Liver (tissue), 9 donors: ENCODE data around the gene ARID5A. TPM values are rescaled to one million over a fixed set of nuclear protein-coding genes. Genes with fewer than 3 reads are reported as not detected.
A peak's percentile ranks its signal among the peaks of the same experiment; 100 is the strongest.

Source experiments
- DNase-seq: peaks from one replicate; pipeline ENCODE4 v3.0.0-alpha.2; 2017; ENCODE audit warnings: low spot score
- H3K27ac ChIP-seq, 2 donors: one replicate each; pipeline ENCODE4 v1.7.0; 2013; ENCODE audit warnings: inconsistent platforms in 2 of 2, low read length in 2 of 2, control low read depth in 1 of 2, low read depth in 1 of 2, mild to moderate bottlenecking in 1 of 2
- H3K27me3 ChIP-seq, 4 donors: one replicate each; pipeline versions ENCODE4 v1.6.1 to v1.7.0; 2013; ENCODE audit warnings: low read length in 3 of 4, inconsistent platforms in 1 of 4, mild to moderate bottlenecking in 1 of 4, moderate library complexity in 1 of 4; ENCODE audit not compliant: control insufficient read depth in 4 of 4, insufficient read depth in 4 of 4
- H3K36me3 ChIP-seq, 4 donors: one replicate each; pipeline versions ENCODE4 v1.6.1 to v1.7.0; 2013; ENCODE audit warnings: low read length in 3 of 4, mild to moderate bottlenecking in 3 of 4, low read depth in 1 of 4, moderate library complexity in 1 of 4; ENCODE audit not compliant: control insufficient read depth in 4 of 4, insufficient read depth in 3 of 4
- H3K4me1 ChIP-seq, 4 donors: one replicate each; pipeline versions ENCODE4 v1.6.1 to v1.7.0; 2013; ENCODE audit warnings: low read length in 3 of 4, mild to moderate bottlenecking in 3 of 4, moderate library complexity in 1 of 4; ENCODE audit not compliant: control insufficient read depth in 4 of 4, insufficient read depth in 4 of 4
- H3K4me3 ChIP-seq, 3 donors: one replicate each; pipeline versions ENCODE4 v1.6.1 to v1.7.0; 2013; ENCODE audit warnings: low read length in 3 of 3, control low read depth in 1 of 3, low read depth in 1 of 3, mild to moderate bottlenecking in 1 of 3
- H3K9ac ChIP-seq, 2 donors: one replicate each; pipeline ENCODE4 v1.7.0; 2013; ENCODE audit warnings: low read length in 2 of 2, mild to moderate bottlenecking in 2 of 2, moderate library complexity in 2 of 2, control low read depth in 1 of 2, low read depth in 1 of 2
- H3K9me3 ChIP-seq, 4 donors: one replicate each; pipeline versions ENCODE4 v1.6.1 to v1.7.0; 2013; ENCODE audit warnings: low read length in 3 of 4; ENCODE audit not compliant: control insufficient read depth in 4 of 4
- EGR1 ChIP-seq, 2 donors: IDR thresholded peaks; 2 replicates each; pipeline ENCODE4 v1.6.1; 2016 to 2018; ENCODE audit warnings: antibody characterized with exemption in 2 of 2, low read depth in 2 of 2
- FOXA1 ChIP-seq: IDR thresholded peaks from 2 replicates; pipeline ENCODE4 v1.6.1; 2016; ENCODE audit warnings: antibody characterized with exemption
- FOXA2 ChIP-seq: IDR thresholded peaks from 2 replicates; pipeline ENCODE4 v1.6.1; 2016; ENCODE audit warnings: antibody characterized with exemption
- GABPA ChIP-seq, 2 donors: IDR thresholded peaks in 1 of 2; conservative IDR thresholded peaks in 1 of 2; 2 replicates each; pipeline ENCODE4 v1.6.1; 2016; ENCODE audit warnings: antibody characterized with exemption in 2 of 2, mild to moderate bottlenecking in 1 of 2, moderate library complexity in 1 of 2
- HNF4A ChIP-seq, 2 donors: conservative IDR thresholded peaks; 2 replicates each; pipeline ENCODE4 v1.6.1; 2016; ENCODE audit warnings: antibody characterized with exemption in 2 of 2, mild to moderate bottlenecking in 2 of 2
- HNF4G ChIP-seq: IDR thresholded peaks from 2 replicates; pipeline ENCODE4 v1.6.1; 2016; ENCODE audit warnings: antibody characterized with exemption
- JUND ChIP-seq, 2 donors: IDR thresholded peaks; 2 replicates each; pipeline ENCODE4 v1.6.1; 2016; ENCODE audit warnings: antibody characterized with exemption in 2 of 2
- NR2F2 ChIP-seq: IDR thresholded peaks from 2 replicates; pipeline ENCODE4 v1.6.1; 2016; ENCODE audit warnings: antibody characterized with exemption
- RAD21 ChIP-seq, 2 donors: IDR thresholded peaks; 2 replicates each; pipeline ENCODE4 v1.6.1; 2016; ENCODE audit warnings: antibody characterized with exemption in 2 of 2, mild to moderate bottlenecking in 2 of 2
- RXRA ChIP-seq, 2 donors: IDR thresholded peaks; 2 replicates each; pipeline ENCODE4 v1.6.1; 2017 to 2018; ENCODE audit warnings: antibody characterized with exemption in 2 of 2, mild to moderate bottlenecking in 1 of 2
- SP1 ChIP-seq: IDR thresholded peaks from 2 replicates; pipeline ENCODE4 v1.6.1; 2018; ENCODE audit warnings: antibody characterized with exemption, mild to moderate bottlenecking
- TAF1 ChIP-seq: conservative IDR thresholded peaks from 2 replicates; pipeline ENCODE4 v1.6.1; 2016; ENCODE audit warnings: antibody characterized with exemption, mild to moderate bottlenecking
- YY1 ChIP-seq: IDR thresholded peaks from 2 replicates; pipeline ENCODE4 v1.6.1; 2016; ENCODE audit warnings: antibody characterized with exemption, mild to moderate bottlenecking
- WGBS: extraction: QIAGEN DNeasy Blood & Tissue Kit; methylation state at CpG from one replicate; pipeline ENCODE4 v1.1.7; 2013; 5-methylcytosine and 5-hydroxymethylcytosine counted together
- polyA plus RNA-seq, 2 donors: library from polyadenylated mRNA; stranded (reverse) in 1 of 2; unstranded in 1 of 2; fragments of 200-250 nt in 1 of 2; fragments of >200 nt in 1 of 2; fragmentation: Nextera tagmentation in 1 of 2; extraction: Ambion mirVana in 1 of 2; gene quantifications; one replicate each; pipeline versions ENCODE4 v1.2.1 to v1.2.3, GENCODE V29; 2013 to 2015
- total RNA-seq, 2 donors: library from RNA; depleted of rRNA; stranded (reverse); fragments of >200 nt; gene quantifications; one replicate each; pipeline ENCODE4 v1.2.3, GENCODE V29; 2014
- TF ChIP-seq, protein P1 (sequence below): IDR thresholded peaks from 2 replicates; pipeline ENCODE4 v1.6.1; 2016; ENCODE audit warnings: antibody characterized with exemption, mild to moderate bottlenecking
- TF ChIP-seq, protein P2 (sequence below): fragments of 150-350 bp; IDR thresholded peaks from 2 replicates; pipeline ENCODE4 v1.5.1; 2017; ENCODE audit warnings: improper control_type of control experiment, low read depth, low read length; ENCODE audit not compliant: missing input control
- TF ChIP-seq, protein P3 (sequence below): IDR thresholded peaks from 2 replicates; pipeline ENCODE4 v1.6.1; 2016; ENCODE audit warnings: antibody characterized with exemption
- TF ChIP-seq, protein P4 (sequence below): IDR thresholded peaks from 2 replicates; pipeline ENCODE4 v1.6.1; 2016; ENCODE audit warnings: antibody characterized with exemption
- TF ChIP-seq, protein P5 (sequence below): IDR thresholded peaks from 2 replicates; pipeline ENCODE4 v1.6.1; 2016; ENCODE audit warnings: antibody characterized with exemption
- donor health status: healthy.
- donor health status: healthy.
- donor health status: healthy.
- donor health status: healthy.
- donor health status: healthy.

ARID5A gene
- total and polyA plus RNA-seq, 4 donors: 7.4 to 17.8 (median 11.0) TPM

DNA sequence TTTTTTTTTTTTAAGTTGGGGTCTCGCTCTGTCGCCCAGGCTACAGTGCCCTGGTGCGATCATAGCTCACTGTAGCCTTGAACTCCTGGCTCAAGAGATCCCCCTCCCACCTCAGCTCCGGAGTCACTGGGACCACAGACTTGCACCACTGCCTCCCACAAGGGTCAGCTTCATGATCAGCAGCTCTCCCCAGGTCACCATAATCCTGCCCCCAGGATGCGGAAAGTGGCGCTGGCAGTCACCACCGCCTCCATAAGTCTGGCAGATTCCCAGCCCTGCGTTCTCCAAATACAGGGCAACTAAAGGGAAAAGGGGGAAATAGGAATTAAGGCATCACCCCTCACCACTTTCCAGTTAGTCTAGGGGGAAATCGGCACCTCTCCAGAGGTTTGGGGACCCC, 5.2 kb upstream of the ARID5A start (continued):
- TF ChIP-seq, protein P1, sequence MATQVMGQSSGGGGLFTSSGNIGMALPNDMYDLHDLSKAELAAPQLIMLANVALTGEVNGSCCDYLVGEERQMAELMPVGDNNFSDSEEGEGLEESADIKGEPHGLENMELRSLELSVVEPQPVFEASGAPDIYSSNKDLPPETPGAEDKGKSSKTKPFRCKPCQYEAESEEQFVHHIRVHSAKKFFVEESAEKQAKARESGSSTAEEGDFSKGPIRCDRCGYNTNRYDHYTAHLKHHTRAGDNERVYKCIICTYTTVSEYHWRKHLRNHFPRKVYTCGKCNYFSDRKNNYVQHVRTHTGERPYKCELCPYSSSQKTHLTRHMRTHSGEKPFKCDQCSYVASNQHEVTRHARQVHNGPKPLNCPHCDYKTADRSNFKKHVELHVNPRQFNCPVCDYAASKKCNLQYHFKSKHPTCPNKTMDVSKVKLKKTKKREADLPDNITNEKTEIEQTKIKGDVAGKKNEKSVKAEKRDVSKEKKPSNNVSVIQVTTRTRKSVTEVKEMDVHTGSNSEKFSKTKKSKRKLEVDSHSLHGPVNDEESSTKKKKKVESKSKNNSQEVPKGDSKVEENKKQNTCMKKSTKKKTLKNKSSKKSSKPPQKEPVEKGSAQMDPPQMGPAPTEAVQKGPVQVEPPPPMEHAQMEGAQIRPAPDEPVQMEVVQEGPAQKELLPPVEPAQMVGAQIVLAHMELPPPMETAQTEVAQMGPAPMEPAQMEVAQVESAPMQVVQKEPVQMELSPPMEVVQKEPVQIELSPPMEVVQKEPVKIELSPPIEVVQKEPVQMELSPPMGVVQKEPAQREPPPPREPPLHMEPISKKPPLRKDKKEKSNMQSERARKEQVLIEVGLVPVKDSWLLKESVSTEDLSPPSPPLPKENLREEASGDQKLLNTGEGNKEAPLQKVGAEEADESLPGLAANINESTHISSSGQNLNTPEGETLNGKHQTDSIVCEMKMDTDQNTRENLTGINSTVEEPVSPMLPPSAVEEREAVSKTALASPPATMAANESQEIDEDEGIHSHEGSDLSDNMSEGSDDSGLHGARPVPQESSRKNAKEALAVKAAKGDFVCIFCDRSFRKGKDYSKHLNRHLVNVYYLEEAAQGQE: no peak
- TF ChIP-seq HNF4A (conservative IDR thresholded peaks at IDR 0.05): no peak
- TF ChIP-seq, protein P2, sequence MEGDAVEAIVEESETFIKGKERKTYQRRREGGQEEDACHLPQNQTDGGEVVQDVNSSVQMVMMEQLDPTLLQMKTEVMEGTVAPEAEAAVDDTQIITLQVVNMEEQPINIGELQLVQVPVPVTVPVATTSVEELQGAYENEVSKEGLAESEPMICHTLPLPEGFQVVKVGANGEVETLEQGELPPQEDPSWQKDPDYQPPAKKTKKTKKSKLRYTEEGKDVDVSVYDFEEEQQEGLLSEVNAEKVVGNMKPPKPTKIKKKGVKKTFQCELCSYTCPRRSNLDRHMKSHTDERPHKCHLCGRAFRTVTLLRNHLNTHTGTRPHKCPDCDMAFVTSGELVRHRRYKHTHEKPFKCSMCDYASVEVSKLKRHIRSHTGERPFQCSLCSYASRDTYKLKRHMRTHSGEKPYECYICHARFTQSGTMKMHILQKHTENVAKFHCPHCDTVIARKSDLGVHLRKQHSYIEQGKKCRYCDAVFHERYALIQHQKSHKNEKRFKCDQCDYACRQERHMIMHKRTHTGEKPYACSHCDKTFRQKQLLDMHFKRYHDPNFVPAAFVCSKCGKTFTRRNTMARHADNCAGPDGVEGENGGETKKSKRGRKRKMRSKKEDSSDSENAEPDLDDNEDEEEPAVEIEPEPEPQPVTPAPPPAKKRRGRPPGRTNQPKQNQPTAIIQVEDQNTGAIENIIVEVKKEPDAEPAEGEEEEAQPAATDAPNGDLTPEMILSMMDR: no peak
- TF ChIP-seq, protein P3, sequence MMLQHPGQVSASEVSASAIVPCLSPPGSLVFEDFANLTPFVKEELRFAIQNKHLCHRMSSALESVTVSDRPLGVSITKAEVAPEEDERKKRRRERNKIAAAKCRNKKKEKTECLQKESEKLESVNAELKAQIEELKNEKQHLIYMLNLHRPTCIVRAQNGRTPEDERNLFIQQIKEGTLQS: no peak

DNA sequence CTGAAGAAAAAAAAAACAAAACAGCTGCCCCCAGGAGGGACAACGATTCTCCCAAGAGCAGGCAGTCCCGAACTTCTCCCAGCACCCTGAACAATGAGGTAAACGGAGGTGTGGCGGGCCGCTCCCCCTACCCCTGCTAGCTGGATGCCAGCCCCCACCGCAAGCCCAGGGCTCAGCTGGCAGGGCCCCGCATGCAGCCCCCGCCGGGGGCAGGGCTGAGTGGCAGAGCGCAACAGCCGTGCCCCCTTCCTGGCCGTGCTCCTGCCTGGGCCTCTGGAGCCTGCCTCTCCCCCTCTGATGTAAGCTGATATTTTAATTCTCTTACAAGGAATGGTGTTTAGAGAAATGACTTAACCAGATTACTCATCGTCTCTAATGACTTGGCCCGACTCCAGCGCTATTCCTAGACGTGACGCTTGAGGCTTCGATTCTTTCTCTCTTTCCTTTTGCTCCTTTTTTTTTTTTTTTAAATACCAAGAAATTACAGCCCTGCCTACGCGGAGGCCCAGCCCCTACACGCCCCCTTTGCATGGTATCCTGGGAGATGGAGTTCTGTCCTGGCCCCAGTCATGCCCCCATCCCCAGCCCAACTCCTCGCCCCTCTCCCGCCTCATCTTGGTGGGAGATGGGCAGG, 4.6 kb upstream of the ARID5A start:
- no peaks in the 10 kb centered on the region for H3K36me3 ChIP-seq
- peaks cover 0 to 5% (median 3%) of the 10 kb centered on the region in 4 donors for H3K4me1 ChIP-seq
- H3K27ac ChIP-seq: peak overlapping the region; percentile 21 to 50
- H3K4me3 ChIP-seq: no peak overlapping the region
- H3K27me3 ChIP-seq: no peaks in the 10 kb centered on the region
- H3K9me3 ChIP-seq: no peaks in the 10 kb centered on the region
- peak in 1 of 2 donors; percentile 68 for TF ChIP-seq JUND (IDR thresholded peaks at IDR 0.05)
- peak; percentile 18 for TF ChIP-seq SP1
- peak in 1 of 2 donors; percentile 8 for TF ChIP-seq RXRA (IDR thresholded peaks at IDR 0.05)
- TF ChIP-seq, protein P4, sequence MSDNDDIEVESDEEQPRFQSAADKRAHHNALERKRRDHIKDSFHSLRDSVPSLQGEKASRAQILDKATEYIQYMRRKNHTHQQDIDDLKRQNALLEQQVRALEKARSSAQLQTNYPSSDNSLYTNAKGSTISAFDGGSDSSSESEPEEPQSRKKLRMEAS: no peak
- no peak for DNase-seq
- peak overlapping the region in 1 of 2 donors; percentile 32 for H3K9ac ChIP-seq
- 31% methylated on average over 23 of the region's 23 CpGs for WGBS

DNA sequence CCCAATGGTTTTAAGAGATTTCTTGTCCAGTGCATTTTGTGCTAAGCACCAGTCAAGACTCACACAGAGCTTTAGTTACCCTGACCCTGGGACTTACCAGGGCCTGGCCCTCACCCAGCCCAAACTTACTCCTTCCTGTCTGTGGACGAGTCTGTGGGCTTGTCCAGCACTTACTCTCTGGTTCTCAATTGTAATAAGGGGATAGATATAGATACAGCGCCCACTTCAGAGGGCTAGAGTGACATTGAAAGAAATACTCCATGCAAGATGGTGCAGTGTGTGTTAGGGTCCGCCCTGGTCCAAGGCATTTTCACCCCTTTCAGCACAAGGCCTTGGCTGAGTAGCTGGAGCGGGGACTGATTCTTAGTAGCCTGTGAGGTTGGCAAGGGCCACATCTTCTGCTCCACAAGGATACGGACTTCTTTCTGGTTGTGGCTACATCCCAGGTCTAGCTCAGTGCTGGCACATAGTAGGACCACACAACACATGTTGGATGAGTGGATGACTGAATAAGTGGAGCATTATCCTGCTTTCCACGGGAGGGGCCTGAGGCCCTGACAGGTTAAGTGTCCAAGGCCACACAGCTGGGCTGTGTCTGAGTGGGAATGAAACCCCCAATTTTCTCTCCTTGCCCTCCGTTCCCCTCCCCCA, 3.8 kb upstream of the ARID5A start:
- no peak overlapping the region for H3K4me3 ChIP-seq
- 90% methylated on average over 7 of the region's 7 CpGs for WGBS
- no peaks in the 10 kb centered on the region for H3K9me3 ChIP-seq
- peak overlapping the region; percentile 3 to 33 for H3K27ac ChIP-seq
- H3K36me3 ChIP-seq: no peaks in the 10 kb centered on the region
- TF ChIP-seq HNF4G (no peak), FOXA2 (no peak), TAF1 (no peak), SP1 (no peak), EGR1 (IDR thresholded peaks at IDR 0.05; ENCODE audit: low read depth in 2 of 2) (no peak), HNF4A (conservative IDR thresholded peaks at IDR 0.05) (no peak), RXRA (IDR thresholded peaks at IDR 0.05) (no peak), JUND (IDR thresholded peaks at IDR 0.05) (no peak), GABPA (IDR thresholded peaks at IDR 0.05 in 1 of 2, conservative IDR thresholded peaks at IDR 0.05 in 1 of 2) (no peak), FOXA1 (no peak), YY1 (no peak), RAD21 (IDR thresholded peaks at IDR 0.05) (no peak), NR2F2 (no peak)
- TF ChIP-seq, protein P2: no peak
- TF ChIP-seq, protein P3: no peak
- TF ChIP-seq, protein P5, sequence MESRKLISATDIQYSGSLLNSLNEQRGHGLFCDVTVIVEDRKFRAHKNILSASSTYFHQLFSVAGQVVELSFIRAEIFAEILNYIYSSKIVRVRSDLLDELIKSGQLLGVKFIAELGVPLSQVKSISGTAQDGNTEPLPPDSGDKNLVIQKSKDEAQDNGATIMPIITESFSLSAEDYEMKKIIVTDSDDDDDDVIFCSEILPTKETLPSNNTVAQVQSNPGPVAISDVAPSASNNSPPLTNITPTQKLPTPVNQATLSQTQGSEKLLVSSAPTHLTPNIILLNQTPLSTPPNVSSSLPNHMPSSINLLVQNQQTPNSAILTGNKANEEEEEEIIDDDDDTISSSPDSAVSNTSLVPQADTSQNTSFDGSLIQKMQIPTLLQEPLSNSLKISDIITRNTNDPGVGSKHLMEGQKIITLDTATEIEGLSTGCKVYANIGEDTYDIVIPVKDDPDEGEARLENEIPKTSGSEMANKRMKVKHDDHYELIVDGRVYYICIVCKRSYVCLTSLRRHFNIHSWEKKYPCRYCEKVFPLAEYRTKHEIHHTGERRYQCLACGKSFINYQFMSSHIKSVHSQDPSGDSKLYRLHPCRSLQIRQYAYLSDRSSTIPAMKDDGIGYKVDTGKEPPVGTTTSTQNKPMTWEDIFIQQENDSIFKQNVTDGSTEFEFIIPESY: no peak
- TF ChIP-seq, protein P4: no peak
- H3K9ac ChIP-seq: no peak overlapping the region
- peaks cover 3 to 10% (median 7%) of the 10 kb centered on the region in 4 donors for H3K4me1 ChIP-seq
- DNase-seq: no peak
- no peaks in the 10 kb centered on the region for H3K27me3 ChIP-seq
